ENCODE results near the gene DYSF.

DNA sequence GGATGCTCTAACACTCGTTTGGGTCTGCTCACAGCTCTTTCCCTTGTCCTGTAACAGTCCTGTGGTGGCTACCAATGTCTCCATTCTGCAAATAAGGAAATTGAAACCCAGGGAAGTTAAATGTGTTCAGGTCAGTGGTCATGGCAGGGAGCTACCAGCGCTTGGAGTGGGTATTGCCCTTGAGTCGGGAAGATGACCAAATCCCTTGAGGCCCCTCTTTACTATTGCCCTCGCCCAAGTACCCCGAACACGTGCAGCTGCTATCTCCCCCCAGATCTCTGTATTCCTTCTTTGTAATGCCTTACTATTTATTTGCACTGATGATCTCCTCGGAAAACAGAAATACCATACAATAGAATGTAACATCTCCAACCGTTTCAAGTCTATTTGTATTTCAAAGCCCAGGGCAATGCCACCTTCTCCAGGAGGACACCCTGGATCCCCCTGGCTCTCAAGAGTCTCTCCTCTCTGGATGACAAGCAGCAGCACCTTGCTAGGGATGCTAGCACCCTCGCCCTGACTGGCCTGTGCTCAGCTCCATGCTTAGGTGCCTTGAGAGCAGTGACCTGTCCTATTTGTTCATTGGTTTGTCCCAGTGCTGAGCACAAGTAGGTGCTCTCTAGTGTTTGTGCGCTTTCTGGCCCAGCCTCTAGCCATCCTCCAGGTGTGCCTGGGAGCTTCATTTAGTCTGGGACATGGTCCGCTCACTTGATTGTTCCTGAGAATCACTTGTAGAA, 15.1 kb downstream of the DYSF start:
- TF ChIP-seq, protein P1, sequence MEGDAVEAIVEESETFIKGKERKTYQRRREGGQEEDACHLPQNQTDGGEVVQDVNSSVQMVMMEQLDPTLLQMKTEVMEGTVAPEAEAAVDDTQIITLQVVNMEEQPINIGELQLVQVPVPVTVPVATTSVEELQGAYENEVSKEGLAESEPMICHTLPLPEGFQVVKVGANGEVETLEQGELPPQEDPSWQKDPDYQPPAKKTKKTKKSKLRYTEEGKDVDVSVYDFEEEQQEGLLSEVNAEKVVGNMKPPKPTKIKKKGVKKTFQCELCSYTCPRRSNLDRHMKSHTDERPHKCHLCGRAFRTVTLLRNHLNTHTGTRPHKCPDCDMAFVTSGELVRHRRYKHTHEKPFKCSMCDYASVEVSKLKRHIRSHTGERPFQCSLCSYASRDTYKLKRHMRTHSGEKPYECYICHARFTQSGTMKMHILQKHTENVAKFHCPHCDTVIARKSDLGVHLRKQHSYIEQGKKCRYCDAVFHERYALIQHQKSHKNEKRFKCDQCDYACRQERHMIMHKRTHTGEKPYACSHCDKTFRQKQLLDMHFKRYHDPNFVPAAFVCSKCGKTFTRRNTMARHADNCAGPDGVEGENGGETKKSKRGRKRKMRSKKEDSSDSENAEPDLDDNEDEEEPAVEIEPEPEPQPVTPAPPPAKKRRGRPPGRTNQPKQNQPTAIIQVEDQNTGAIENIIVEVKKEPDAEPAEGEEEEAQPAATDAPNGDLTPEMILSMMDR (IDR thresholded peaks at IDR 0.05): no peak
- no peak for TF ChIP-seq POLR2A (IDR thresholded peaks at IDR 0.05)
